NCI-H510A treated with DMSO at 0.1 percent for 48 hours (cell line): ENCODE results near the gene RGS9.
A peak's percentile ranks its signal among the peaks of the same experiment; 100 is the strongest.
"Not testable (repeated sequence)": the region's sequence is repeated elsewhere in the genome, so short reads cannot be mapped to it uniquely, and the experiment has no call there.

Source experiments
- DNase-seq: peaks from one replicate; lab custom pipeline; 2025; lab: John Stamatoyannopoulos, UW

The RGS9 gene

GRCh38 chr17:65156835-65157565 is 19.8 kb downstream of the RGS9 start:
- no peak for DNase-seq

- no peak for DNase-seq
Observed at GRCh38 chr17:65158041-65158440, 20.9 kb downstream of the RGS9 start.

GRCh38 chr17:65158622-65159021 is 21.5 kb downstream of the RGS9 start:
- DNase-seq: no peak

GRCh38 chr17:65160516-65160915 is 23.3 kb downstream of the RGS9 start:
- DNase-seq: no peak

GRCh38 chr17:65163990-65164495 is 26.9 kb downstream of the RGS9 start:
- DNase-seq: no peak

GRCh38 chr17:65166787-65167186 is 29.6 kb downstream of the RGS9 start:
- DNase-seq: no peak

GRCh38 chr17:65167566-65167965 is 30.4 kb downstream of the RGS9 start:
- DNase-seq: no peak

- no peak for DNase-seq
Observed at GRCh38 chr17:65169691-65170090, 32.5 kb downstream of the RGS9 start.

- DNase-seq: peak; percentile 9
Observed at GRCh38 chr17:65170839-65171238, 33.7 kb downstream of the RGS9 start.

GRCh38 chr17:65171752-65172151 is 34.6 kb downstream of the RGS9 start:
- no peak for DNase-seq

- no peak for DNase-seq
Observed at GRCh38 chr17:65172496-65173136, 35.4 kb downstream of the RGS9 start.

- no peak for DNase-seq
Observed at GRCh38 chr17:65173284-65173793, 36.2 kb downstream of the RGS9 start.

GRCh38 chr17:65173976-65174683 is 37.0 kb downstream of the RGS9 start:
- no peak for DNase-seq

GRCh38 chr17:65174974-65175373 is 37.8 kb downstream of the RGS9 start:
- no peak for DNase-seq

GRCh38 chr17:65175952-65176351 is 38.8 kb downstream of the RGS9 start:
- DNase-seq: no peak

- DNase-seq: no peak
Observed at GRCh38 chr17:65176646-65177409, 39.7 kb downstream of the RGS9 start.

GRCh38 chr17:65177901-65178300 is 40.7 kb downstream of the RGS9 start:
- DNase-seq: no peak

GRCh38 chr17:65180276-65180675 is 43.1 kb downstream of the RGS9 start:
- DNase-seq: not testable (repeated sequence)

GRCh38 chr17:65180752-65181236 is 43.6 kb downstream of the RGS9 start:
- DNase-seq: not testable (repeated sequence)

GRCh38 chr17:65181237-65182061 is 44.3 kb downstream of the RGS9 start:
- DNase-seq: no peak

GRCh38 chr17:65182233-65182632 is 45.1 kb downstream of the RGS9 start:
- no peak for DNase-seq
